ENCODE results near the gene NUSAP1.

DNA sequence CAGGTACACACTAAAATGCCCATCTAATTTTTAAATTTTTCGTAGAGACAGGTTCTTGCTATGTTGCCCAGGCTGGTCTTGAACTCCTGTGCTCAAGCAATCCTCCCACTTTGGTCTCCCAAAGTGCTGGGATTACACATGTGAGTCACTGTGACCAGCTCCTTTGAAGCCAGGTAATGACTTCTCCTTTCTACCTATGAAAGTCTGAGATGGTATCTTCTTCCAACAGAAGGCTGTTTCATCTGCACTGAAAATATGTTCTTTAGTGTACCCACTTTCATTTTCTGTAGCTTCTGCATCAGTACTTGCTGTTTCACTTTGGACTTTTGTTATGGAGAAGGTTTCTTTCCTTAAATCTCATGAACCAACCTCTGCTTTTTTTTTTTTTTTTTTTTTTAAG lies 9.1 kb upstream of the NUSAP1 start:
- TF ChIP-seq FOSL1 (IDR thresholded peaks at IDR 0.05; ENCODE audit: low read depth) (no peak), MAX (IDR thresholded peaks at IDR 0.05) (no peak)

Measured in HCT116 (cell line).